Hematopoietic multipotent progenitor cell treated with erythropoietin and hydrocortisone succinate and interleukin-3 and kit ligand, for 6 days (in vitro differentiated cells): ENCODE measurements around the gene ZDHHC7.

Experiments
- DNase-seq: peaks from one replicate; pipeline ENCODE4 v3.0.0-alpha.2; 2015

Gene ZDHHC7

GRCh38 chr16:84992717-84993075 lies 18.6 kb downstream of the ZDHHC7 start:
- DNase-seq: no peak

- no peak for DNase-seq
Observed at GRCh38 chr16:84990782-84991181, 20.6 kb downstream of the ZDHHC7 start.

- DNase-seq: no peak
Observed at GRCh38 chr16:84989749-84990620, 21.4 kb downstream of the ZDHHC7 start.

- no peak for DNase-seq
Observed at GRCh38 chr16:84988328-84989080, 22.8 kb downstream of the ZDHHC7 start.

GRCh38 chr16:84986879-84987278 lies 24.5 kb downstream of the ZDHHC7 start:
- no peak for DNase-seq

GRCh38 chr16:84986102-84986501 lies 25.2 kb downstream of the ZDHHC7 start:
- no peak for DNase-seq

- DNase-seq: no peak
Observed at GRCh38 chr16:84985079-84986065, 26.0 kb downstream of the ZDHHC7 start.

- peak; percentile 64 for DNase-seq
Observed at GRCh38 chr16:84982434-84982833, 28.9 kb downstream of the ZDHHC7 start.

- no peak for DNase-seq
Observed at GRCh38 chr16:84979516-84979915, 31.8 kb downstream of the ZDHHC7 start.

- DNase-seq: no peak
Observed at GRCh38 chr16:84976644-84977400, 34.5 kb downstream of the ZDHHC7 start.

GRCh38 chr16:84975522-84975921 lies 35.8 kb downstream of the ZDHHC7 start:
- no peak for DNase-seq

- DNase-seq: no peak
Observed at GRCh38 chr16:84975066-84975465, 36.3 kb downstream of the ZDHHC7 start.

- no peak for DNase-seq
Observed at GRCh38 chr16:84973776-84974523, 37.4 kb downstream of the ZDHHC7 start.

GRCh38 chr16:84973236-84973635 lies 38.1 kb downstream of the ZDHHC7 start:
- DNase-seq: no peak

- DNase-seq: peak; percentile 82
Observed at GRCh38 chr16:84970447-84971127, 40.7 kb downstream of the ZDHHC7 start.

GRCh38 chr16:84967828-84968227 lies 43.5 kb downstream of the ZDHHC7 start:
- DNase-seq: no peak

- no peak for DNase-seq
Observed at GRCh38 chr16:84965428-84966415, 45.6 kb downstream of the ZDHHC7 start.

- no peak for DNase-seq
Observed at GRCh38 chr16:84964386-84965128, 46.8 kb downstream of the ZDHHC7 start.

GRCh38 chr16:84963066-84963465 lies 48.3 kb downstream of the ZDHHC7 start:
- DNase-seq: no peak
